HG02642 (cell line): ENCODE data around the gene TLE3.

Experiments used
- ATAC-seq: cut with Tn5 transposase; IDR thresholded peaks from one replicate; pipeline ENCODE4 v1.9.1; 2021; ENCODE audit warnings: mild to moderate bottlenecking; ENCODE audit not compliant: unreplicated experiment, poor library complexity

TLE3 gene

GRCh38 chr15:70017025-70017424 is 80.7 kb downstream of the TLE3 start:
- no peak for ATAC-seq

GRCh38 chr15:70016511-70016994 is 81.2 kb downstream of the TLE3 start:
- ATAC-seq = no peak

GRCh38 chr15:70014860-70015490 is 82.7 kb downstream of the TLE3 start:
- ATAC-seq = peak; percentile 76

- no peak for ATAC-seq
Measured at GRCh38 chr15:70014331-70014730, 83.4 kb downstream of the TLE3 start.

- ATAC-seq = no peak
Measured at GRCh38 chr15:70013656-70014313, 83.9 kb downstream of the TLE3 start.

- no peak for ATAC-seq
Measured at GRCh38 chr15:70012895-70013294, 84.8 kb downstream of the TLE3 start.

- no peak for ATAC-seq
Measured at GRCh38 chr15:70008697-70009290, 88.9 kb downstream of the TLE3 start.

GRCh38 chr15:70006259-70007147 is 91.2 kb downstream of the TLE3 start:
- ATAC-seq = no peak

GRCh38 chr15:70004826-70005225 is 92.9 kb downstream of the TLE3 start:
- ATAC-seq = no peak

- no peak for ATAC-seq
Measured at GRCh38 chr15:70002897-70003296, 94.8 kb downstream of the TLE3 start.

GRCh38 chr15:70001859-70002258 is 95.9 kb downstream of the TLE3 start:
- no peak for ATAC-seq

GRCh38 chr15:69999392-70000085 is 98.2 kb downstream of the TLE3 start:
- ATAC-seq = no peak

GRCh38 chr15:69998541-69999391 is 99.0 kb downstream of the TLE3 start:
- ATAC-seq = no peak

GRCh38 chr15:69997813-69998212 is 99.9 kb downstream of the TLE3 start:
- no peak for ATAC-seq
